Left ventricle myocardium superior (tissue), 1 donor: ENCODE results near the gene CDKN2A. TPM values are rescaled to one million over a fixed set of nuclear protein-coding genes. Genes with fewer than 3 reads are reported as not detected.

ENCODE experiments used
- total RNA-seq: library from RNA; stranded (reverse); fragmentation: NEBNext Ultra II Directional; extraction: Animal tissue kit (Norgen Biotek cat#: 25700); gene quantifications from one replicate; pipeline ENCODE4 v1.2.1, GENCODE V29; 2021
- donor health status: DM: no; HTN: yes; CAD: no; lungs with severe emphysema.

The CDKN2A gene
- total RNA-seq, 1 donor from 2014 or later: not detected

Other genes with a start within 250 kb of the CDKN2A start
- gene MTAP, start 191.8 kb downstream of the CDKN2A start, total RNA-seq: 25.7 TPM
- gene CDKN2B-AS1, start 399 bp upstream of the CDKN2A start, total RNA-seq: 0.17 TPM
- gene CDKN2B, start 14.9 kb upstream of the CDKN2A start, total RNA-seq: 1.8 TPM